Measurements from ENCODE around the gene KRT6A.

The KRT6A gene

DNA sequence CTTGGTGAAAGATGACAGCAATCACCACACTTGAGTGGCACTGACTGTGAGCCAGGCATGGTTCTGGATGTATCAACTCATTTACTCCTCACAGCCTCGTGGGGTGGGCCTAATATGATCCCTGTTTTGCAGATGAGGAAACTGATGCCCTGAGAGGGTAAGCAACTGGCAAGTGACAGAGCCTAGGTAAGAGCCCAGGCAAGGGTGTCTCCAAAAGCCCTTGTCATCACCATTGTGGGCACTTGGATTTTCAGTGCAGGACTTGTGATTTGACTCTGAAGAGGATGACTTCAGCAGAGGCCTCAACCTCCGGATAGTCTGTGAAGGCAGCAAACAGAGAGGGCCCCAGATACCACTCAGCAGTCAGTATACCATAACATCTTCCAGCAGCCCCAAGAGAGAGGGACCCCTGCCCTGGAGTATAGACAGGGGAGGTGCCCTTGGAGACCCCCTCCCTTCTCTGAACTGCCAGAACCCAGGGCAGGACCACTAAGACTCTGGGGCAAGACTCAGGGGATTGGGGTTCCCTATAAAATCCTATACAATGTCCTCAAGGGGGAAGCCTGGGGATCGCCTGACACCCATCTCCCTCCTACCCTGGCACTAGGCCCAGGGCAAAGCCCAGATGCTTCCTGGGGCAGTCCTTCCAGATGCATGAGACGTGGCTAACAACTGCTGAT, 34.2 kb upstream of the KRT6A start:
- H3K27me3 Mint-ChIP-seq (ENCODE audit: low read depth, poor library complexity): peaks cover 4% of the 10 kb centered on the region
- peaks cover 5% of the 10 kb centered on the region for H3K4me1 Mint-ChIP-seq
- H3K27ac Mint-ChIP-seq: no peak overlapping the region
- no peaks in the 10 kb centered on the region for H3K9me3 Mint-ChIP-seq
- H3K36me3 Mint-ChIP-seq (ENCODE audit: low read depth): no peaks in the 10 kb centered on the region
- H3K4me3 Mint-ChIP-seq: no peak overlapping the region
- TF ChIP-seq, protein P1, sequence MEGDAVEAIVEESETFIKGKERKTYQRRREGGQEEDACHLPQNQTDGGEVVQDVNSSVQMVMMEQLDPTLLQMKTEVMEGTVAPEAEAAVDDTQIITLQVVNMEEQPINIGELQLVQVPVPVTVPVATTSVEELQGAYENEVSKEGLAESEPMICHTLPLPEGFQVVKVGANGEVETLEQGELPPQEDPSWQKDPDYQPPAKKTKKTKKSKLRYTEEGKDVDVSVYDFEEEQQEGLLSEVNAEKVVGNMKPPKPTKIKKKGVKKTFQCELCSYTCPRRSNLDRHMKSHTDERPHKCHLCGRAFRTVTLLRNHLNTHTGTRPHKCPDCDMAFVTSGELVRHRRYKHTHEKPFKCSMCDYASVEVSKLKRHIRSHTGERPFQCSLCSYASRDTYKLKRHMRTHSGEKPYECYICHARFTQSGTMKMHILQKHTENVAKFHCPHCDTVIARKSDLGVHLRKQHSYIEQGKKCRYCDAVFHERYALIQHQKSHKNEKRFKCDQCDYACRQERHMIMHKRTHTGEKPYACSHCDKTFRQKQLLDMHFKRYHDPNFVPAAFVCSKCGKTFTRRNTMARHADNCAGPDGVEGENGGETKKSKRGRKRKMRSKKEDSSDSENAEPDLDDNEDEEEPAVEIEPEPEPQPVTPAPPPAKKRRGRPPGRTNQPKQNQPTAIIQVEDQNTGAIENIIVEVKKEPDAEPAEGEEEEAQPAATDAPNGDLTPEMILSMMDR (IDR thresholded peaks at IDR 0.05): no peak
- no peak for DNase-seq

DNA sequence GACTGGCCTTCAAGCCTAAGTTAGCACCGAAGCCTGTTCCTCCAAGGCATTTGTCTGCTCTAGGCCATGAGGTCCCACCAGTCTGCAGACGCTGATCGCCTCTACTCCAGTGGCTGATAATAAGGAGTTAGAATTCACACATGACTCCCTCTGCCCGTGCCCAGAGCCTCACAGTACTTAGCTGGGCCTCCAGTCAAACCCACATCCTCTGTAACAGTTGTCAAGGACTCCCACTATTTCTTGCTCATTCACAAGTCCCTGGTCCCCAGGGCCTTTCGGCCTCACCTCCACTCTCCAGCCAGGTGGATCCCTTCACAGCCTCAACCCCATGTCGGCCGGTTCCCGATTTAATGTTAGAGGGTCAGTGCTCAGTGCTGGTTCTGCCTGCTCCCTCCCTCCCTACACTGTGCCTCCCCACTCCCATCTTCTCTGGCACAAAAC, 33.5 kb upstream of the KRT6A start:
- no peak for DNase-seq
- no peak overlapping the region for H3K27ac Mint-ChIP-seq
- H3K9me3 Mint-ChIP-seq: no peaks in the 10 kb centered on the region
- peaks cover 4% of the 10 kb centered on the region for H3K27me3 Mint-ChIP-seq (ENCODE audit: low read depth, poor library complexity)
- H3K4me1 Mint-ChIP-seq: peaks cover 10% of the 10 kb centered on the region
- no peaks in the 10 kb centered on the region for H3K36me3 Mint-ChIP-seq (ENCODE audit: low read depth)
- TF ChIP-seq, protein P1 (IDR thresholded peaks at IDR 0.05): no peak
- no peak overlapping the region for H3K4me3 Mint-ChIP-seq

DNA sequence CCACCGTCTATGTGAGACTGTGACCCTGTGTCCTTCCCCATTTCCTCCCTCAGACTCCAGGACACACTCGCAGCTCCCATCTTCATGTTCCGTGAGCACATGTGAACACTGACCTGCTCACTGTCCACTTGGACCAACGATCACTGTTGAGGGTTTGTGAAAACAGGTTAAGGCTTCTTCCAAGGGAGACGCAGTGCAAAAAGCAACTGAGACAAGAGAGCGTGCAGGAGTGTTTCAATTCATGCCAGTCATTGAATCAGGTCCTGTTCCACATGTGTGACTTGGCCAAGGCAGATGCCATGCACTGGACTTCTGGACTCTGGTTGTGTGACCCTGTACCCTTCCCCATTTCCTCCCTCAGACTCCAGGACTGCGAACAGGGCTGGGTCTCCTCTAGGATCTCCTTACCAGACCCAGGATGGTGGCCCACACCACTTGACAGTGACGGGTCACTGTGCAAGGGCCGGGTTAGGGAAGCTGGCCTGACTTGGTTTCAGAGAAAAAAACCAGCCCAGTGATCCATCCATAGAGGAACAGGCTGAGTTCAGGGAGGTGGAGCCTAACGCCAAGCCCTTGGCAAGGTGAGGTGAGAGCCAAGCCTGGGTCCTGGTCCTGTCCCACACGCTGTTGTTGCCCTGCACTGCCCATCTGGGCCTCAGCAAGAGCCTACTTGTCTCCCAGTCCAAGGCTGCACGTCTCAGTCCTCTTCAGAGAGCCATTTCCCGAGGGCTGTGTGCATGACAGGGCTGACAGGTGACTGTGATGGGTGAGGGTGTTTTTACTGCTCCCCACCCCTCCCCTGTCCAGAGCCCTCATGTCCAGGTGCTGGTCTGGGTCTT, 32.8 kb upstream of the KRT6A start:
- Mint-ChIP-seq H3K36me3 (ENCODE audit: low read depth) (no peaks in the 10 kb centered on the region), H3K27ac (peak overlapping the region; percentile 64), H3K4me1 (peaks cover 16% of the 10 kb centered on the region), H3K4me3 (no peak overlapping the region), H3K9me3 (no peaks in the 10 kb centered on the region), H3K27me3 (ENCODE audit: low read depth, poor library complexity) (peaks cover 4% of the 10 kb centered on the region)
- TF ChIP-seq, protein P1 (IDR thresholded peaks at IDR 0.05): no peak
- DNase-seq: no peak

DNA sequence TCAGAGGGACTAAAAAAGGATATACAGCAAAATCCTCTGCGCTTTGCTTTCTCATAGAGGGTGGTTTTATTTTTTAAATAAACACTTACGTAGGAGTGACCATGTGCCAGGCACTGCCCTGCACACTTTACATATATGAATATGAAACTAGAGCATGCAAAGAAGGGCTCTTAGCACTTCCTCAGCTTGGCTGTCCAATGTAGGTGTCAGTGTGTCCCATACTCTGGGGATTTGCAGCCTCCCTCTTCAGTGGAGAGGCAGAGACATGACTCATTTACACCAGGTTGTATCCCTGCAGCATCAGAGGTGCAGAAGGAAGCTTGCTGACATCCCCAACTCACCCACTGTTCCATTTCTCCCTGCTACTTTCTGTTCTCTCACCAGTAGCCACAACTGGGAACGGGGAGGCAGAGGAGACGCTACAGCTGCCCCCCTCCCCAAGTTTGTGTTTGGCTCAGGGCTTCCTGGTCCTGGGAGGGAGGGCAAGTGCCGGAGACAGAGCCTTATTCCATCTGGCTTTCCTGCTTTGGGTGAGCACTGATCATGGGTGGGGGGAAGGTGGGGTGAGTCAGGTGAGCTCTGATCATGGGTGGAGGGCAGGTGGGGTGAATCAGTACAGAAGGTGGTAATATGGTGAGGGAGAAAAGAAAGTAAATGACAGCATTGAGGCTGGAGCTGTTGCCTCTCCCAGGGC, 32.0 kb upstream of the KRT6A start:
- peaks cover 4% of the 10 kb centered on the region for H3K27me3 Mint-ChIP-seq (ENCODE audit: low read depth, poor library complexity)
- H3K27ac Mint-ChIP-seq: no peak overlapping the region
- H3K36me3 Mint-ChIP-seq (ENCODE audit: low read depth): no peaks in the 10 kb centered on the region
- no peak for DNase-seq
- peaks cover 24% of the 10 kb centered on the region for H3K4me1 Mint-ChIP-seq
- H3K9me3 Mint-ChIP-seq: no peaks in the 10 kb centered on the region
- TF ChIP-seq, protein P1 (IDR thresholded peaks at IDR 0.05): no peak
- H3K4me3 Mint-ChIP-seq: no peak overlapping the region

DNA sequence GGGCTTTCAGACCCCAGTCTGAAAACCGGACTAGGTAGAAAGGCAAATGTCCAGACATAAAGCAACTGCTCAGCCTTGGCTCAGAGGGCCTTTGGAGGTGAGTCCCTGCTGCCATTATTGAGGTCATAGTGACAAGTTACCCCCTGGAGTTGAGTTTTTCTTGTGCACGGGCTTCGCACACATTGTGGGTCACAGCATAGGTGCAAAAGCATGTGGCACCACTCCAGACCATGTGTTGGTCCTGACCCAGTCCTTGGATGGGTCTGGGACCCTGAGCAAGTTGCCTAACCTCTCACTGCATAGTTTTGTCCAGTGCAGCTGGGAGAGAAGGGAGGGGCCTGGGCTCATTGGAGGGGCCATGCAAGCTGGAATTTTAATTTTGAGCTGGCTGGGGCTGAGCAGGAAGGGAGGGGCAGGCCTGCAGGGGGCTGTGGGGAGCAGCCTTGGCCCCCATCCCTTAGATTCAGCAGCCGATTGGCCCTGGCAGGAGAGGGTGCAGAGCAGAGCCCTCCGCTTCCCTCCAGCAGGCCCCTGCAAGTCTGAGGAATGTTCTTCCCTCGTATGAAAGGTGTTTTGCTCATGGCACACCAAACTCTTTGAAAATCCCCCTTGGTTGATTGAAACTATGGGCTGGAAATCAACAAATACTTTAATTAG, 31.3 kb upstream of the KRT6A start:
- TF ChIP-seq, protein P1 (IDR thresholded peaks at IDR 0.05): no peak
- DNase-seq: no peak
- Mint-ChIP-seq H3K4me3 (no peak overlapping the region), H3K36me3 (ENCODE audit: low read depth) (no peaks in the 10 kb centered on the region), H3K27me3 (ENCODE audit: low read depth, poor library complexity) (peaks cover 4% of the 10 kb centered on the region), H3K27ac (no peak overlapping the region), H3K4me1 (peaks cover 24% of the 10 kb centered on the region), H3K9me3 (no peaks in the 10 kb centered on the region)
